ENCODE results near the gene PTPRJ. TPM values are rescaled to one million over a fixed set of nuclear protein-coding genes. Genes with fewer than 3 reads are reported as not detected.
"Not testable (repeated sequence)": the region's sequence is repeated elsewhere in the genome, so short reads cannot be mapped to it uniquely, and the experiment has no call there.

Gene PTPRJ
- total RNA-seq, 1 donor from 2014 or later, result 22.9 TPM

DNA sequence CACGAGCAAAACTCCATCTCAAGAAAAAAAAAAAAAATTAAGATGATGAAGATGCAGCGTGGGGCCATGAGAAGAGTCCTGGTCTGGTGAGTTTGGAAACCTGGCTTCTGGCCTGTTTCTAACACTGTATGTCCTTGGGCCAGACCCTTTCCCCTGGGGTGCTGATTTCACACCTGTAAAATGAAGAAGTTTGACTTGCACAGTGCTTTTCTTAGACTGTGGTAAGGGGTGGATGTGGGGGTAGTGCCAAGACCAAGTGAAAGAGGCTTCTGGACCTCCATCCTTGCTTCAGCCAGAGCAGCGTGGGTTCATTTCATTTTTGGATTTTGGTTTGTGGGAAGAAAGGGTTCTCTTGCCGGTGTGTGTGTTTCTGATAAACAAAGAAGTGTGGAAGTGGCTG, 42.1 kb downstream of the PTPRJ start:
- Histone ChIP-seq H2AFZ (ENCODE audit: low read depth, low read length) (no peak overlapping the region), H3K9ac (ENCODE audit: low read length) (no peak overlapping the region), H3K27ac (ENCODE audit: low read depth, low read length) (no peak overlapping the region), H4K20me1 (ENCODE audit: insufficient read depth, low read length) (peaks cover 68% of the 10 kb centered on the region), H3K79me2 (ENCODE audit: insufficient read depth, low read length) (peaks cover 84% of the 10 kb centered on the region), H3K4me3 (ENCODE audit: insufficient read depth, low read depth, low read length) (no peak overlapping the region), H3K4me1 (ENCODE audit: insufficient read depth, low read length) (peaks cover 15% of the 10 kb centered on the region), H3K9me3 (ENCODE audit: insufficient read depth, low read depth, low read length) (no peaks in the 10 kb centered on the region), H3K4me2 (ENCODE audit: low read length) (no peak overlapping the region), H3K36me3 (ENCODE audit: insufficient read depth, low read length) (no peaks in the 10 kb centered on the region), H3K27me3 (ENCODE audit: insufficient read depth, low read length) (no peaks in the 10 kb centered on the region)
- Mint-ChIP-seq H3K4me3 (ENCODE audit: unreplicated experiment) (peak overlapping the region; percentile 28), H3K4me1 (ENCODE audit: low read depth, unreplicated experiment) (peaks cover 21% of the 10 kb centered on the region), H3K27me3 (ENCODE audit: low read depth, unreplicated experiment) (no peaks in the 10 kb centered on the region), H3K9me3 (ENCODE audit: unreplicated experiment) (no peaks in the 10 kb centered on the region), H3K36me3 (ENCODE audit: low read depth, unreplicated experiment) (peaks cover 3% of the 10 kb centered on the region), H3K27ac (ENCODE audit: unreplicated experiment) (no peak overlapping the region)
- no peak for DNase-seq (ENCODE audit: low read depth)
- no peak for TF ChIP-seq EZH2 (IDR thresholded peaks at IDR 0.05; ENCODE audit: insufficient read depth, low read length)
- TF ChIP-seq, protein P1, sequence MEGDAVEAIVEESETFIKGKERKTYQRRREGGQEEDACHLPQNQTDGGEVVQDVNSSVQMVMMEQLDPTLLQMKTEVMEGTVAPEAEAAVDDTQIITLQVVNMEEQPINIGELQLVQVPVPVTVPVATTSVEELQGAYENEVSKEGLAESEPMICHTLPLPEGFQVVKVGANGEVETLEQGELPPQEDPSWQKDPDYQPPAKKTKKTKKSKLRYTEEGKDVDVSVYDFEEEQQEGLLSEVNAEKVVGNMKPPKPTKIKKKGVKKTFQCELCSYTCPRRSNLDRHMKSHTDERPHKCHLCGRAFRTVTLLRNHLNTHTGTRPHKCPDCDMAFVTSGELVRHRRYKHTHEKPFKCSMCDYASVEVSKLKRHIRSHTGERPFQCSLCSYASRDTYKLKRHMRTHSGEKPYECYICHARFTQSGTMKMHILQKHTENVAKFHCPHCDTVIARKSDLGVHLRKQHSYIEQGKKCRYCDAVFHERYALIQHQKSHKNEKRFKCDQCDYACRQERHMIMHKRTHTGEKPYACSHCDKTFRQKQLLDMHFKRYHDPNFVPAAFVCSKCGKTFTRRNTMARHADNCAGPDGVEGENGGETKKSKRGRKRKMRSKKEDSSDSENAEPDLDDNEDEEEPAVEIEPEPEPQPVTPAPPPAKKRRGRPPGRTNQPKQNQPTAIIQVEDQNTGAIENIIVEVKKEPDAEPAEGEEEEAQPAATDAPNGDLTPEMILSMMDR (IDR thresholded peaks at IDR 0.05; ENCODE audit: insufficient read depth, low read depth, low read length), result no peak
- no peak for FAIRE-seq

DNA sequence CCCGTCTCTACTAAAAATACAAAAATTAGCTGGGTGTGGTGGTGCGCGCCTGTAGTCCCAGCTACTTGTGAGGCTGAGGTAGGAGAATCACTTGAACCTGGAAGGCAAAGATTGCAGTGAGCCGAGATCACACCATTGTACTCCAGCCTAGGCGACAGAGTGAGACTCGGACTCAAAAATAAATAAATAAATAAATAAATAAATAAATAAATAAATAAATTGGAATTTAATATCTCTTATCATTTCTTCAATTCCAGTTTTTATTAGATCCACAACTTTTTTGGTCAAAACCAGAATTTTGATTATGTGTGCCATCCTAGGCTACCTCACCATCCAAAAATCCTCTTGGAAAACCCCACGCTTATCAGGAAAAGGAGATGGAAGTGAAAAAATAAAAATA, 43.2 kb downstream of the PTPRJ start:
- not testable (repeated sequence) for FAIRE-seq; H3K4me2 ChIP-seq (ENCODE audit: low read length); H3K9me3 Mint-ChIP-seq (ENCODE audit: unreplicated experiment); H3K4me1 ChIP-seq (ENCODE audit: insufficient read depth, low read length); H3K9me3 ChIP-seq (ENCODE audit: insufficient read depth, low read depth, low read length); H3K27ac ChIP-seq (ENCODE audit: low read depth, low read length); DNase-seq (ENCODE audit: low read depth); H3K27ac Mint-ChIP-seq (ENCODE audit: unreplicated experiment); H3K27me3 ChIP-seq (ENCODE audit: insufficient read depth, low read length); H3K36me3 ChIP-seq (ENCODE audit: insufficient read depth, low read length); H2AFZ ChIP-seq (ENCODE audit: low read depth, low read length); H3K4me3 ChIP-seq (ENCODE audit: insufficient read depth, low read depth, low read length); H3K9ac ChIP-seq (ENCODE audit: low read length); H3K27me3 Mint-ChIP-seq (ENCODE audit: low read depth, unreplicated experiment); H3K36me3 Mint-ChIP-seq (ENCODE audit: low read depth, unreplicated experiment); H3K4me3 Mint-ChIP-seq (ENCODE audit: unreplicated experiment)
- peaks cover 80% of the 10 kb centered on the region for H3K79me2 ChIP-seq (ENCODE audit: insufficient read depth, low read length)
- peaks cover 65% of the 10 kb centered on the region for H4K20me1 ChIP-seq (ENCODE audit: insufficient read depth, low read length)
- peaks cover 12% of the 10 kb centered on the region for H3K4me1 Mint-ChIP-seq (ENCODE audit: low read depth, unreplicated experiment)

DNA sequence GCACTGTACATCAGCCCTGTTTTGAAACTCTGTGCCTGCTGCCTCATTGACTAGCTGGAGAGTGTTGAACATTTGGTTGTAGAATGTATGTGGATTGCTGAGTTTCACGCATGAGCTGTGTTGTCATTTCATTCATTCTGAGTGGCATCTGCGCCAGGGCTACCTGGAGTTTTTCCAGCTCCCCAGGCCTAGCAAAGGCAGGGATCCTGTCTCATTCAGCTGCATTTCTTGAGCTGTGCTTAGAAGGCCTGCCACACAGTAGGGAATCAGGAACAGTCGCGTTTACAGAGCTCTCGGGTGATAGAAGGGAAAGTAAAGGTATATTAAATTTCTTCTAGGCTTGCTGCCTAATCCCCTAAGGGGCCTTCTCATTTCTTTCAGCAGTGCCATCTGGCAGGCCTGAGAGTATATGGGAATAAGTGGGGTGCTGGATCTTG, 44.3 kb downstream of the PTPRJ start:
- H3K36me3 Mint-ChIP-seq (ENCODE audit: low read depth, unreplicated experiment), result peaks cover 3% of the 10 kb centered on the region
- no peaks in the 10 kb centered on the region for H3K9me3 Mint-ChIP-seq (ENCODE audit: unreplicated experiment)
- no peaks in the 10 kb centered on the region for H3K27me3 Mint-ChIP-seq (ENCODE audit: low read depth, unreplicated experiment)
- Histone ChIP-seq H2AFZ (ENCODE audit: low read depth, low read length) (no peak overlapping the region), H3K4me3 (ENCODE audit: insufficient read depth, low read depth, low read length) (no peak overlapping the region), H3K4me1 (ENCODE audit: insufficient read depth, low read length) (peaks cover 11% of the 10 kb centered on the region), H3K9me3 (ENCODE audit: insufficient read depth, low read depth, low read length) (no peaks in the 10 kb centered on the region), H3K9ac (ENCODE audit: low read length) (no peak overlapping the region), H3K4me2 (ENCODE audit: low read length) (no peak overlapping the region), H3K27ac (ENCODE audit: low read depth, low read length) (no peak overlapping the region), H3K36me3 (ENCODE audit: insufficient read depth, low read length) (no peaks in the 10 kb centered on the region), H4K20me1 (ENCODE audit: insufficient read depth, low read length) (peaks cover 65% of the 10 kb centered on the region), H3K79me2 (ENCODE audit: insufficient read depth, low read length) (peaks cover 79% of the 10 kb centered on the region), H3K27me3 (ENCODE audit: insufficient read depth, low read length) (no peaks in the 10 kb centered on the region)
- TF ChIP-seq, protein P1 (IDR thresholded peaks at IDR 0.05; ENCODE audit: insufficient read depth, low read depth, low read length), result no peak
- TF ChIP-seq EZH2 (IDR thresholded peaks at IDR 0.05; ENCODE audit: insufficient read depth, low read length), result no peak
- H3K27ac Mint-ChIP-seq (ENCODE audit: unreplicated experiment), result no peak overlapping the region
- H3K4me1 Mint-ChIP-seq (ENCODE audit: low read depth, unreplicated experiment), result peaks cover 5% of the 10 kb centered on the region
- DNase-seq (ENCODE audit: low read depth) (no peak), FAIRE-seq (no peak)
- H3K4me3 Mint-ChIP-seq (ENCODE audit: unreplicated experiment), result no peak overlapping the region

Measured in astrocyte (in vitro differentiated cells and primary cell).